GM13976 (cell line): Measurements from ENCODE around the gene FOXP1.

Source experiments
- DNase-seq: peaks from one replicate; pipeline ENCODE4 v3.0.0; 2012; ENCODE audit warnings: low spot score
- in situ Hi-C: fragments of 300-500 bp; cut with MboI; formaldehyde crosslinking; loops from one replicate; pipeline ENCODE4 v1.12.0; 2022; ENCODE audit warnings: low sequenced_read_pairs, mixed read lengths, inconsistent platforms; ENCODE audit not compliant: unreplicated experiment
- TF ChIP-seq, protein P1 (sequence below): IDR thresholded peaks from 2 replicates; pipeline ENCODE4 v1.5.1; 2012; ENCODE audit warnings: borderline replicate concordance, mild to moderate bottlenecking; ENCODE audit not compliant: insufficient read depth; ENCODE audit errors: extremely low read depth, missing control alignments, control extremely low read depth

FOXP1 gene

DNA sequence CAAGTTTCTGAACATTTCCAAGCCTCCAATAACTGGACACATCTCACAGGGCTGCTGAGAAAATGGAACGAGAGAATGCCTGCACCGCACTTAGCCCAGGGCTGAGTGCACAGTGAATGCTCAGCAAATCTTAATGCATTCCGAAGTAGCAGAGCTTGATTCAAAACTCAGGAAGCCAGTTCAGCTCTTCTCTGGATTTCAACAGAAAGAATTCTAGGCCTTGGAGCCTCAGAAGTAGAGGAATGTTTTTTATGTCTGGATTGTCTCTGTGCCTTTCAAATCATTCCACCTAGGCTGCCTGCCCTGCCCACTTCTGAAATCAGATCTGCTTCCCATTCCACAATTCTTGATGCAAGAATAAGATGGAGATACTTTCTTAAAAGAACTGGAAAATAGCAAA is 9.6 kb upstream of the FOXP1 start:
- DNase-seq, result no peak
- TF ChIP-seq, protein P1, sequence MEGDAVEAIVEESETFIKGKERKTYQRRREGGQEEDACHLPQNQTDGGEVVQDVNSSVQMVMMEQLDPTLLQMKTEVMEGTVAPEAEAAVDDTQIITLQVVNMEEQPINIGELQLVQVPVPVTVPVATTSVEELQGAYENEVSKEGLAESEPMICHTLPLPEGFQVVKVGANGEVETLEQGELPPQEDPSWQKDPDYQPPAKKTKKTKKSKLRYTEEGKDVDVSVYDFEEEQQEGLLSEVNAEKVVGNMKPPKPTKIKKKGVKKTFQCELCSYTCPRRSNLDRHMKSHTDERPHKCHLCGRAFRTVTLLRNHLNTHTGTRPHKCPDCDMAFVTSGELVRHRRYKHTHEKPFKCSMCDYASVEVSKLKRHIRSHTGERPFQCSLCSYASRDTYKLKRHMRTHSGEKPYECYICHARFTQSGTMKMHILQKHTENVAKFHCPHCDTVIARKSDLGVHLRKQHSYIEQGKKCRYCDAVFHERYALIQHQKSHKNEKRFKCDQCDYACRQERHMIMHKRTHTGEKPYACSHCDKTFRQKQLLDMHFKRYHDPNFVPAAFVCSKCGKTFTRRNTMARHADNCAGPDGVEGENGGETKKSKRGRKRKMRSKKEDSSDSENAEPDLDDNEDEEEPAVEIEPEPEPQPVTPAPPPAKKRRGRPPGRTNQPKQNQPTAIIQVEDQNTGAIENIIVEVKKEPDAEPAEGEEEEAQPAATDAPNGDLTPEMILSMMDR, result no peak
- in situ Hi-C loops, result no loop called here

DNA sequence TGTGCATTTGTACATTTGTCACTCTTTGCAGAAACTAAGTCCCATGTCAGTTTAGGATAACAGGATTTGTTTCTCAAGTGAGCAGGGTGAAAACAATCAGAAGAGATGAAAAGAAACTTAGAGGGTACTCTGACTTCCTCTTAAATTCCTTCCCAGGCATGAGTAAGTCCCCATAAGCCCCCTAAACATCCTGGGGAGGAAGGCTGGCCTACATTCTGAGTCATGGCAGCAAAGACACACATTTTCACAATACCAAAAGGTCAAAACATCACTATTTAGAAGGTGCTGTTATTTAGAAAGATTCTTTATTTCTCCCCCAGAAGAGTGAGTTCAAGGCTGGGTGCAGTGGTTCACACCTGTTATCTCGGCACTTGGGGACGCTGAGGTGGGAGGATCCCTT is 7.6 kb upstream of the FOXP1 start:
- no peak for DNase-seq
- TF ChIP-seq, protein P1, result no peak
- in situ Hi-C loops, result no loop called here

DNA sequence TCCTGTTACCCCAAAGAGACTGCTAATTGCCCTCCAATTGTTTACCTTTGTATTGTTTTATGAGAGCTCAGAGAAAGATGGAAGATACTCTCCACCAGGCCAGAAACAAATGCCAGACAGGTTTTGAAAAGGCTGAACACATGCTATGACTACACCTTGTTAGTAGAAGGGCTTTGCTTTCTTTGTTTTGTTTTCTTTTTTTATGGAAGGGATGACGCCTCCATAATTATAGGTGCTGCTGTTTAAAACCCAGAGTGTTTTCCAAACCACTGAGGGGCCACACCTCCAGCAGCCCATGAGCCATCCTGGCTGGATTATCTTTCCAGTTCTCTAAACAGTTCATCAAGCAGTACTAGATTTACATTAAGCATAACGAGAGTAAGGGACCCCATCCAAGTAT is 5.6 kb upstream of the FOXP1 start:
- in situ Hi-C loops, result no loop called here
- TF ChIP-seq, protein P1, result no peak
- DNase-seq, result no peak

DNA sequence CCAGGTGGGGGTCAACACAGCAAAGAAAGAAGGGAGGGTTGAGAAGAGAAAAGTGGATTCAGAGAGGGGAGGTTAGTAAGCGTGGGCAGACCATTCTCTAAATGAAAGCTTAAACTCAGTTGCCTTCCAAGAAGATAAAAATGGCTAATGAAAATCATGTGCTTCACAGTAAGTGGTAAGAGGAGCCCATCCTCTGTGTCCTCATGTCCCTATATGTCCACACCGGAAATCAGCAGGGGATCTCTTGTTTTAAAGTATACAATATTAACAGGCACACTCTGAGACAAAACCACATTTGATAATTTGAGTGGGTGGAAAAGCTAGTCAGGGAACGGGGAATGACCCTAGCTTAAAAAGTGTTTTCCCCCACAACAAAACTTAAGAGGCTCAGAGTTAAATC is 4.4 kb upstream of the FOXP1 start:
- in situ Hi-C loops, result no loop called here
- TF ChIP-seq, protein P1, result no peak
- DNase-seq, result no peak

DNA sequence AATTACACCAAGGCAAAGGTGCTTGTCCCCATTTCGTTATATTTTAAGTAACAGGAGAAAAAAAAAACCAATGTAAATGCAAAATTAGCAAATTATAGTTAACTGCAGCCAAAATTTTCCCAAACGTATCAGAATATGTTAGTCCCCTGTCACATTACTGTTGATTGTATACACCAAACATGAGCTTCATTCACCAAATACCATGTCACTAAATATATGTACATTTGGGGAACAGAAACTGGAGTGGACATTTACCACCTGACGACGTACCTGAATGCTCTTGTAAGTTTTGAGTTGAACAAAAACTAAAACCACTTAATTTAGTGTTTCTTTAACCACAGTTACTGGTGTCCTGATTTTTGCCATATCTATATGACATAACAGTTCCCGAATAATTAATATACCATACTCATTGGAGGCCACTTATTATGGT is 3.3 kb upstream of the FOXP1 start:
- TF ChIP-seq, protein P1, result no peak
- in situ Hi-C loops, result no loop called here
- no peak for DNase-seq

DNA sequence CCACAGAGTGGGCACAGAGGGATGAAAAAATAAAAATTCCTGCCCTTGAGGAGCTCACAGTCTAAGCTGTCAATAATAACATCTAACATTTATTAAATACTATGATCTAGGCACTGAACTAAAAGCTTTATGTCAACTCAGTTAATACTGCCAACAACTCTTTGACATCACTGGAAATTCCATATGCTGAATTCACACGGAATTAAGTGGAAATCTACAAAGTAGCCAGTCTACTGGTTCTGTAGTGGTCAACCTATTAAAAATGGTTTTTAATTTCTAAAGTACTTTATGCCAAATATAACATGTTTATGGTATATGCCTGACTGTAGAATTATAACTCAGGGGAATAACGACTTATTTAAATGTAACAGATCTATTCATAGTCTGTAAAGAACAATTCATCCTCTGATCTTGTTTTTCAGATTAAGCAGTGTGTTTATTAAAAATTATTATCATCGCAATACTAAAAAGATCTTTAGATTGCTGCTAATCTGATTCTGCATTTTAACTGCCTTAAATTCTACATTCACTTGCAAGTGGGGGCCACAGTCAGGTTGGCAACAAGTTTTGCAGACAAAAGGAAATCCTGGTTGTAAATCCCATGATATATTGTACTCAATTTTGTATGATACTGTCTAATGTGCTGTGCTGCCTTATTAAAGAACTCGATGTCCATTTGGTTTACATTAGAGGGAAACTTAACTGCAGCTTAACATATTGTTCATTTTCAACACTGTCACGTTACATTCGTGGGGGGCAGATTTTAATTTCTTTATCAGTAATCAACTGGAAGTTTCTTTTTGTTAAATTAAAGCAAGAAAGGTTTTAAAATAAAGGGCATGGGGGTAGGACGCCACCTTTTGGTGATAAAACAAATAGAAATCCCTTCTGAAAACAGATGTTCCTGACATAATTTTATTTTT is 2.6 kb upstream of the FOXP1 start:
- TF ChIP-seq, protein P1, result peak; percentile 37
- peak; percentile 18 for DNase-seq
- in situ Hi-C loops, result no loop called here
